ENCODE results near the gene ASF1A. TPM values are rescaled to one million over a fixed set of nuclear protein-coding genes. Genes with fewer than 3 reads are reported as not detected.

ASF1A gene
- total RNA-seq, 3 donors from 2014 or later: 37.8 to 48.9 (median 40.2) TPM

- Mint-ChIP-seq H3K4me1 (ENCODE audit: low read depth) (peaks cover 32% of the 10 kb centered on the region), H3K4me3 (no peak overlapping the region), H3K9me3 (peaks cover 12% of the 10 kb centered on the region), H3K27me3 (ENCODE audit: low read depth) (no peaks in the 10 kb centered on the region), H3K36me3 (ENCODE audit: insufficient read depth) (peaks cover 20% of the 10 kb centered on the region)
- no peak for DNase-seq
- ATAC-seq: no peak
These were observed 22.6 kb upstream of the ASF1A start for GRCh38 chr6:118871331-118871730.

GRCh38 chr6:118872318-118872717, 21.6 kb upstream of the ASF1A start:
- DNase-seq (no peak), ATAC-seq (no peak)
- no peaks in the 10 kb centered on the region for H3K27me3 Mint-ChIP-seq (ENCODE audit: low read depth)
- peaks cover 8% of the 10 kb centered on the region for H3K9me3 Mint-ChIP-seq
- peaks cover 34% of the 10 kb centered on the region for H3K4me1 Mint-ChIP-seq (ENCODE audit: low read depth)
- no peak overlapping the region for H3K4me3 Mint-ChIP-seq
- H3K36me3 Mint-ChIP-seq (ENCODE audit: insufficient read depth): peaks cover 19% of the 10 kb centered on the region

GRCh38 chr6:118872726-118873125, 21.2 kb upstream of the ASF1A start:
- Mint-ChIP-seq H3K36me3 (ENCODE audit: insufficient read depth) (peaks cover 21% of the 10 kb centered on the region), H3K27me3 (ENCODE audit: low read depth) (no peaks in the 10 kb centered on the region), H3K4me1 (ENCODE audit: low read depth) (peaks cover 34% of the 10 kb centered on the region), H3K4me3 (no peak overlapping the region), H3K9me3 (peaks cover 8% of the 10 kb centered on the region)
- no peak for DNase-seq
- ATAC-seq: no peak

DNA sequence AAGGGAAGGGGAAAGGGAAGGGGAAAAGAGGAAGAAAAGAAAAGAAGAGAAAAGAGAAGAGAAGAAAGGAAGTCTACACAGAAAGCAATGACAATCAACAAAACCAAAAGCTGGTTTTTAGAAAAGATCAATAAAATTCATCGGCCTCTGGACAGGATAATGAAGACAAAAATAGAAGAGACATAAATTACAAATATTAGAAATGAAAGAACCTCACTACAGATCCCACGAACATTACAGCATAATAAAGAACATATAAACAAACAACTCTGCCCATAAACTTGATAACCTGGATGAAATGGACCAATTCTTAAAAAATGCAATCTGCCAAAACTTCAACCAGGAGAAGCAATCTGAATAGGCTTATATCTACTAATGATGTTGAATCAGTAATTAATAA, 20.7 kb upstream of the ASF1A start:
- Mint-ChIP-seq H3K36me3 (ENCODE audit: insufficient read depth) (peaks cover 21% of the 10 kb centered on the region), H3K4me3 (no peak overlapping the region), H3K4me1 (ENCODE audit: low read depth) (peaks cover 34% of the 10 kb centered on the region), H3K27me3 (ENCODE audit: low read depth) (no peaks in the 10 kb centered on the region), H3K9me3 (peaks cover 8% of the 10 kb centered on the region)
- no peak for ATAC-seq
- no peak for DNase-seq

- peaks cover 39% of the 10 kb centered on the region for H3K4me1 Mint-ChIP-seq (ENCODE audit: low read depth)
- DNase-seq (no peak), ATAC-seq (no peak)
- no peaks in the 10 kb centered on the region for H3K9me3 Mint-ChIP-seq
- H3K36me3 Mint-ChIP-seq (ENCODE audit: insufficient read depth): peaks cover 11% of the 10 kb centered on the region
- H3K4me3 Mint-ChIP-seq: no peak overlapping the region
- no peaks in the 10 kb centered on the region for H3K27me3 Mint-ChIP-seq (ENCODE audit: low read depth)
These were observed 18.3 kb upstream of the ASF1A start for GRCh38 chr6:118875672-118876071.

GRCh38 chr6:118876198-118876597, 17.8 kb upstream of the ASF1A start:
- peaks cover 38% of the 10 kb centered on the region for H3K4me1 Mint-ChIP-seq (ENCODE audit: low read depth)
- no peaks in the 10 kb centered on the region for H3K9me3 Mint-ChIP-seq
- no peak overlapping the region for H3K4me3 Mint-ChIP-seq
- DNase-seq: no peak
- peaks cover 11% of the 10 kb centered on the region for H3K36me3 Mint-ChIP-seq (ENCODE audit: insufficient read depth)
- ATAC-seq: no peak
- no peaks in the 10 kb centered on the region for H3K27me3 Mint-ChIP-seq (ENCODE audit: low read depth)

GRCh38 chr6:118876814-118877213, 17.1 kb upstream of the ASF1A start:
- ATAC-seq (no peak), DNase-seq (no peak)
- Mint-ChIP-seq H3K9me3 (no peaks in the 10 kb centered on the region), H3K4me3 (no peak overlapping the region), H3K27me3 (ENCODE audit: low read depth) (no peaks in the 10 kb centered on the region), H3K36me3 (ENCODE audit: insufficient read depth) (peaks cover 11% of the 10 kb centered on the region), H3K4me1 (ENCODE audit: low read depth) (peaks cover 44% of the 10 kb centered on the region)

DNA sequence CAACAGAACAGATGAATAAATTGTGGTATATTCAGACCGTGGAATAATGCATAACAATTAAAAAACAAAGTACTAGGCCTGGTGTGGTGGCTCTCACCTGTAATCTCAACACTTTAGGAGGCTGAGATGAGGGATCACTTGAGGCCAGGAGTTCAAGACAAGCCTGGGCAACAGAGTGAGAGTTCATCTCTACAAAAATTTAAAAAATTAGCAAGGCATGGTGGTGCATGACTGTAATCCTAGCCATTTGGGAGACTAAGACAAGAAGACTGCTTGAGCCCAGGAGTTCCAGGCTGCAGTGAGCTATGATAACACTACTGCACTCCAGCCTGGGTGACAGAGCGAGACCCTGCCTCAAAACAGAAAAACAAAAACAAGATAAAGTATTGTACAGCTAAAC, 16.1 kb upstream of the ASF1A start:
- H3K27me3 Mint-ChIP-seq (ENCODE audit: low read depth): no peaks in the 10 kb centered on the region
- peaks cover 52% of the 10 kb centered on the region for H3K4me1 Mint-ChIP-seq (ENCODE audit: low read depth)
- DNase-seq (no peak), ATAC-seq (no peak)
- H3K36me3 Mint-ChIP-seq (ENCODE audit: insufficient read depth): peaks cover 9% of the 10 kb centered on the region
- no peaks in the 10 kb centered on the region for H3K9me3 Mint-ChIP-seq
- H3K4me3 Mint-ChIP-seq: no peak overlapping the region

DNA sequence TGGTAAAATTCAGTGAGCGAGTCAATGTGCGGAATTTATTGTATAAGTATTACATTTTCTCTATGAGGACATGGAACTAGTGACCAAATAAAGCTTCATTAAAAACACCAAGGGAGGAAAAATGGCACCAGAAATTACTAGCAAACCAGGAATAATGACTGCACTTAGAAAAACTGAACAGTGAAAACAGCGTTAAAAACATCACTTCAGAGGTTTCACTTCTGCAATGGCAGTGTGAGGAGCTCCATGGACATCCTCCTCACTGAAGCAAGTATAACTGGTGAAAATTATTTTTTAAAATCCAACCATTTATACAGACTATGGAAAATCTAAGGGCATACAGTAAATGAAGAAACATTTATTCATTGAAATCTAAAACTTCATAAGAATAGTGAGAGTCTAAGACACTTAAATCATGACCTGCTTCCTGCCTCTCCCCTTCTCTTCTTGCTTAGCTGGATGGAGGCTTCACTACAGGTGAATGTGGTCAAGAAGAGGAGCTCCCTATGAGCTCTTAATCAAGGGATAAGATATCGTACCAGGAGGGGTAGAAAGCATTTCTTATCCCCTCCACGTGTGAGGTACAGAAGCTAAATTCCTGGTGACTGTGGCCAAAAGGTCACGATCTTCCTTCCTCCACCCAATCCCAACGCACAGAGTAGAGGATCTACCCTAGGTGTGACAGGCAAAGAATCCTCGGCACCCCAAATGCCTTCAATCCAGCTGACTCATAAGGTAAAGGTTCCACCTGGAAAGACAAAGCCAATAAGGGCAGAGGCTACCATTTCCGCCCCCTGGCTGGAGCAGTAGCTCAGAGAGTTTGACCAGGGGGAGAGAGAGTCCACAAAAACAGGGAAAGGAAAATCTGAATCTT, 12.3 kb upstream of the ASF1A start:
- DNase-seq: no peak
- peaks cover 2% of the 10 kb centered on the region for H3K36me3 Mint-ChIP-seq (ENCODE audit: insufficient read depth)
- ATAC-seq: no peak
- peak overlapping the region; percentile 39 for H3K4me3 Mint-ChIP-seq
- peaks cover 73% of the 10 kb centered on the region for H3K4me1 Mint-ChIP-seq (ENCODE audit: low read depth)
- H3K9me3 Mint-ChIP-seq: no peaks in the 10 kb centered on the region
- H3K27me3 Mint-ChIP-seq (ENCODE audit: low read depth): no peaks in the 10 kb centered on the region

- DNase-seq (no peak), ATAC-seq (no peak)
- peaks cover 77% of the 10 kb centered on the region for H3K4me1 Mint-ChIP-seq (ENCODE audit: low read depth)
- peaks cover 6% of the 10 kb centered on the region for H3K36me3 Mint-ChIP-seq (ENCODE audit: insufficient read depth)
- peak overlapping the region; percentile 21 for H3K4me3 Mint-ChIP-seq
- no peaks in the 10 kb centered on the region for H3K9me3 Mint-ChIP-seq
- no peaks in the 10 kb centered on the region for H3K27me3 Mint-ChIP-seq (ENCODE audit: low read depth)
These were observed 11.5 kb upstream of the ASF1A start for GRCh38 chr6:118882314-118882905.

DNA sequence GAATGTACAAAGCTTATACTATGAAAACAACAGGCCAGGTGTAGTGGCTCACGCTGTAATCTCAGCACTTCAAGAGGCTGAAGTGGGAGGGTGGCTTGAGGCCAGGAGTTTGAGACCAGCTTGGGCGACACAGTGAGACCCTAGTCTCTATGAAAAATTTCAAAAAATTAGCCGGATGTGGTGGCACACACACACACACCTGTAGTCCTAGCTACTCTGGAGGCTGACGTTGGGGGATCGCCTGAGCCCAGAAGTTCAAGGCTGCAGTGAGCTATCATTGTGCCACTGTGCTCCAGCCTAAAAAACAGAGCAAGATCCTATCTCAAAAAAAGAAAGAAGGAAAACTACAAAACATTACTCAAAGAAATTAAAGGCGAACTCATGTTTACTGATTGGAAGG, 7.3 kb upstream of the ASF1A start:
- DNase-seq: no peak
- Mint-ChIP-seq H3K9me3 (no peaks in the 10 kb centered on the region), H3K4me1 (ENCODE audit: low read depth) (peaks cover 86% of the 10 kb centered on the region)

DNA sequence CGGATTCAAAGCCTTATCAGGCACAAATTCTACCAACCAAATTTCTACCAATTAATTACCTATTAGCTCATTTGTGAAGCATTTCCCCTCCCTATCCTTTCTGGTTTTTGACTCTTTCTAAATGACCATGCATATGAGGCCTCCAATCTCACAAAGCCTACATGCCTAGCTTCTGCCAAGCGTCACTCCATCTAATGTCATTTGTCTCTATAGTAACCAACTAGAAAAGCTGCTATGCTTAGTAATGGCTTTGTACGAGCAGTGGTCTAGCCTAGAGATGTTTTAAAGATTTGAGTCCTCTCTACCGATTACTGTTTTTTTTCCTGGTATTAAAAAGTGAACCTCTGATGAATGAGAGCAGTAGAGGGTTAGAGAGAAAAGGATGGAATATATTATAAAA, 4.8 kb upstream of the ASF1A start:
- ATAC-seq: no peak
- no peak for DNase-seq
- no peaks in the 10 kb centered on the region for H3K9me3 Mint-ChIP-seq
- H3K27me3 Mint-ChIP-seq (ENCODE audit: low read depth): no peaks in the 10 kb centered on the region
- peaks cover 12% of the 10 kb centered on the region for H3K36me3 Mint-ChIP-seq (ENCODE audit: insufficient read depth)
- H3K4me1 Mint-ChIP-seq (ENCODE audit: low read depth): peaks cover 76% of the 10 kb centered on the region
- H3K4me3 Mint-ChIP-seq: no peak overlapping the region

More for the DNA sequence above, 7.3 kb upstream of the ASF1A start:
- no peaks in the 10 kb centered on the region for H3K27me3 Mint-ChIP-seq (ENCODE audit: low read depth)
- H3K4me3 Mint-ChIP-seq: no peak overlapping the region
- peaks cover 9% of the 10 kb centered on the region for H3K36me3 Mint-ChIP-seq (ENCODE audit: insufficient read depth)
- ATAC-seq: no peak

DNA sequence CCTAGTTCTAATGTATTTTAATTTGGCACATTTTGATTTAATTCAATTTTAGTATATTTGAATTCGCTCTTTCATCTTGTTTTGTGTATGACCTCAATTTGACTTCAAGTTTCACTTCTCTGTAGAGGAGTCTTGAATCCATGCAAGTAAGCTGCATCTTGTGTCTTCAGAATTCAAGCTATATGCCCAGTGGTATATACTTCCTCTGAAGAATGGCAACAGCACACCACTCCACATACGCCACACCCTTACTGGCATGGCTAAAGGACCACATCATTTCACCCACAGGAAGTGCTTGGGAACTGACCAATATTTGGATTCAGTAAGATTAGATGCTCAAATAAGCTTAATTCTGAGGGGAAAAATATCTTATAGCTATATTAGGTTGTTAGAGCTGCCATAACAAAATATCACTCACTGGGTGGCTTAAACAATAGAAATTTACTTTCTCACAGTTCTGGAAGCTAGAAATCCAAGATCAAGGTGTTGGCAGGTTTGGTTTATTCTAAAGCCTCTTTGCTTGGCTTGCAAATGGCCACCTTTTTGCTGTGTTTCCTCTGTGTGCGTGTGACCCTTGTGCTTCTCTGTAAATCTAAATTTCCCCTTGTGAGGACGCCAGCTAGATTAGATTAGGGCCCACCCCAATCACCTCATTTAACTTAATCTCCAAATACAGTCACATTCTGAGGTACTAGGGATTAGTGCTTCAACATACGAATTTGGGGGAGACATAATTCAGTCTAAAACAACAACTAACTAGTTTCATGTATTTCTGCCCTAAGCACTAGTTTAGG, 2.8 kb upstream of the ASF1A start:
- Mint-ChIP-seq H3K9me3 (no peaks in the 10 kb centered on the region), H3K4me1 (ENCODE audit: low read depth) (peaks cover 65% of the 10 kb centered on the region), H3K4me3 (peak overlapping the region; percentile 98), H3K27me3 (ENCODE audit: low read depth) (no peaks in the 10 kb centered on the region), H3K36me3 (ENCODE audit: insufficient read depth) (peaks cover 13% of the 10 kb centered on the region)
- ATAC-seq (no peak), DNase-seq (no peak)

- Mint-ChIP-seq H3K27me3 (ENCODE audit: low read depth) (no peaks in the 10 kb centered on the region), H3K4me3 (peak overlapping the region; percentile 98), H3K9me3 (no peaks in the 10 kb centered on the region), H3K36me3 (ENCODE audit: insufficient read depth) (peaks cover 9% of the 10 kb centered on the region), H3K4me1 (ENCODE audit: low read depth) (peaks cover 55% of the 10 kb centered on the region)
- DNase-seq (no peak), ATAC-seq (no peak)
These were observed 1.5 kb upstream of the ASF1A start for GRCh38 chr6:118892355-118892991.

All from activated T-cell treated with anti-CD3 and anti-CD28 coated beads, Interleukin-2, amount 50 U/mL, for 4 hours (primary cell).